H9 (cell line): ENCODE measurements around the gene CFDP1. TPM values are rescaled to one million over a fixed set of nuclear protein-coding genes. Genes with fewer than 3 reads are reported as not detected.

Source experiments
- DNase-seq: peaks from one replicate; pipeline ENCODE4 v3.0.0-alpha.2; 2017
- H2AFZ ChIP-seq: one replicate; pipeline ENCODE4 v1.6.1; 2013; ENCODE audit warnings: mild to moderate bottlenecking, low read length, control low read depth, moderate library complexity
- H2AK5ac ChIP-seq: 2 replicates; pipeline ENCODE4 v1.6.1; 2013; ENCODE audit warnings: low read length, control low read depth, mixed read lengths; ENCODE audit not compliant: insufficient read length
- H2BK120ac ChIP-seq: one replicate; pipeline ENCODE4 v1.6.1; 2013; ENCODE audit warnings: low read depth, mild to moderate bottlenecking, low read length, control low read depth, inconsistent platforms; ENCODE audit not compliant: poor library complexity, severe bottlenecking
- H2BK12ac ChIP-seq: 2 replicates; pipeline ENCODE4 v1.6.1; 2013; ENCODE audit warnings: low read length, control low read depth, mixed read lengths, low read depth; ENCODE audit not compliant: insufficient read length
- H2BK15ac ChIP-seq: 2 replicates; pipeline ENCODE4 v1.6.1; 2013; ENCODE audit warnings: low read depth, low read length, control low read depth
- H2BK20ac ChIP-seq: one replicate; pipeline ENCODE4 v1.6.1; 2013; ENCODE audit warnings: low read depth, mild to moderate bottlenecking, low read length, control low read depth, inconsistent platforms; ENCODE audit not compliant: poor library complexity, severe bottlenecking
- H2BK5ac ChIP-seq: 2 replicates; pipeline ENCODE4 v1.6.1; 2013; ENCODE audit warnings: low read length, control low read depth, mixed read lengths; ENCODE audit not compliant: insufficient read length
- H3K14ac ChIP-seq: 2 replicates; pipeline ENCODE4 v1.6.1; 2013; ENCODE audit warnings: low read length, control low read depth; ENCODE audit not compliant: insufficient read depth
- H3K18ac ChIP-seq: 2 replicates; pipeline ENCODE4 v1.6.1; 2013; ENCODE audit warnings: low read depth, mild to moderate bottlenecking, mixed read lengths, low read length, control low read depth; ENCODE audit not compliant: insufficient read length
- H3K23ac ChIP-seq: 2 replicates; pipeline ENCODE4 v1.6.1; 2013; ENCODE audit warnings: low read length, control low read depth, mixed read lengths, low read depth; ENCODE audit not compliant: insufficient read length
- H3K23me2 ChIP-seq: 2 replicates; pipeline ENCODE4 v1.6.1; 2013; ENCODE audit warnings: low read depth, mild to moderate bottlenecking, mixed read lengths, low read length, control low read depth; ENCODE audit not compliant: insufficient read length, poor library complexity, severe bottlenecking
- H3K27ac ChIP-seq: 2 replicates; pipeline ENCODE4 v1.5.1; 2013; ENCODE audit warnings: low read length, control low read depth, mixed read lengths, low read depth; ENCODE audit not compliant: insufficient read length
- H3K27me3 ChIP-seq: 2 replicates; pipeline ENCODE4 v1.6.1; 2013; ENCODE audit warnings: low read length, control low read depth, inconsistent platforms; ENCODE audit not compliant: insufficient read depth
- H3K4ac ChIP-seq: 2 replicates; pipeline ENCODE4 v1.6.1; 2013; ENCODE audit warnings: low read depth, mild to moderate bottlenecking, control low read depth, inconsistent platforms, low read length, moderate library complexity
- H3K4me1 ChIP-seq: 2 replicates; pipeline ENCODE4 v1.6.1; 2013; ENCODE audit warnings: low read length, control low read depth, inconsistent platforms; ENCODE audit not compliant: insufficient read depth
- H3K4me2 ChIP-seq: 2 replicates; pipeline ENCODE4 v1.6.1; 2013; ENCODE audit warnings: low read length, control low read depth, mixed read lengths; ENCODE audit not compliant: insufficient read length, insufficient read depth
- H3K56ac ChIP-seq: 2 replicates; pipeline ENCODE4 v1.6.1; 2013; ENCODE audit warnings: low read depth, mild to moderate bottlenecking, mixed read lengths, low read length, control low read depth; ENCODE audit not compliant: insufficient read length
- H3K79me1 ChIP-seq: 2 replicates; pipeline ENCODE4 v1.6.1; 2013; ENCODE audit warnings: low read depth, mild to moderate bottlenecking, moderate library complexity, low read length, control low read depth, inconsistent platforms; ENCODE audit not compliant: insufficient read depth, poor library complexity, severe bottlenecking
- H3K79me2 ChIP-seq: 2 replicates; pipeline ENCODE4 v1.6.1; 2013; ENCODE audit warnings: low read length, control low read depth, inconsistent platforms; ENCODE audit not compliant: insufficient read depth
- H3K9ac ChIP-seq: 2 replicates; pipeline ENCODE4 v1.6.1; 2013; ENCODE audit warnings: low read length, control low read depth, mixed read lengths; ENCODE audit not compliant: insufficient read length; ENCODE audit errors: extremely low read depth
- H3K9me3 ChIP-seq: one replicate; pipeline ENCODE4 v1.6.1; 2013; ENCODE audit warnings: low read depth, low read length, inconsistent platforms; ENCODE audit not compliant: control insufficient read depth
- H3T11ph ChIP-seq: one replicate; pipeline ENCODE4 v1.6.1; 2013; ENCODE audit warnings: mild to moderate bottlenecking, low read length, control low read depth, inconsistent platforms
- H4K20me1 ChIP-seq: one replicate; pipeline ENCODE4 v1.6.1; 2013; ENCODE audit not compliant: control insufficient read depth, insufficient read length, insufficient read depth
- H4K5ac ChIP-seq: 2 replicates; pipeline ENCODE4 v1.6.1; 2013; ENCODE audit warnings: low read depth, mild to moderate bottlenecking, mixed read lengths, low read length, control low read depth; ENCODE audit not compliant: insufficient read length
- H4K8ac ChIP-seq: replicated peaks from 2 replicates; pipeline ENCODE4 v1.6.1; 2013; ENCODE audit warnings: low read length, control low read depth, mixed read lengths, low read depth; ENCODE audit not compliant: insufficient read length
- H4K91ac ChIP-seq: 2 replicates; pipeline ENCODE4 v1.6.1; 2013; ENCODE audit warnings: low read depth, mild to moderate bottlenecking, moderate library complexity, mixed read lengths, low read length, control low read depth; ENCODE audit not compliant: insufficient read length
- H3K27ac Mint-ChIP-seq, 3 experiments: 2 replicates in 2 of 3; 3 replicates in 1 of 3; pipeline ENCODE4 v1.8.0; 2020 to 2021; ENCODE audit warnings: mixed read lengths in 3 of 3, mild to moderate bottlenecking in 1 of 3, moderate library complexity in 1 of 3
- H3K27me3 Mint-ChIP-seq: 2 replicates; pipeline ENCODE4 v1.8.0; 2021; ENCODE audit warnings: low read depth, mild to moderate bottlenecking, moderate library complexity, mixed read lengths
- H3K36me3 Mint-ChIP-seq, 3 experiments: 2 replicates in 2 of 3; 3 replicates in 1 of 3; pipeline ENCODE4 v1.8.0; 2020 to 2021; ENCODE audit warnings: low read depth in 3 of 3, mixed read lengths in 3 of 3; ENCODE audit not compliant: insufficient read depth in 1 of 3
- H3K4me1 Mint-ChIP-seq, 2 experiments: 2 replicates each; pipeline ENCODE4 v1.8.0; 2020; ENCODE audit warnings: mixed read lengths in 2 of 2
- H3K4me3 Mint-ChIP-seq, 2 experiments: 2 replicates in 1 of 2; 3 replicates in 1 of 2; pipeline ENCODE4 v1.8.0; 2020 to 2021; ENCODE audit warnings: mild to moderate bottlenecking in 2 of 2, mixed read lengths in 2 of 2, moderate library complexity in 1 of 2
- H3K9me3 Mint-ChIP-seq, 2 experiments: 2 replicates in 1 of 2; 3 replicates in 1 of 2; pipeline ENCODE4 v1.8.0; 2020; ENCODE audit warnings: mild to moderate bottlenecking in 2 of 2, mixed read lengths in 2 of 2, moderate library complexity in 1 of 2
- WGBS: extraction: QIAGEN DNeasy Blood & Tissue Kit; methylation state at CpG from one replicate; pipeline ENCODE4 v1.1.7; 2013; ENCODE audit warnings: missing lambda C conversion rate, low lambda C conversion rate, mixed read lengths; ENCODE audit not compliant: insufficient read length; ENCODE audit errors: extremely low coverage; 5-methylcytosine and 5-hydroxymethylcytosine counted together
- total RNA-seq: library from RNA; stranded (reverse); gene quantifications from 2 replicates; pipeline ENCODE4 v1.2.1, GENCODE V29; 2021
- TF ChIP-seq, protein P1 (sequence below): fragments of 200-600 bp; sonication (generic); conservative IDR thresholded peaks from 3 replicates; pipeline ENCODE4 v1.8.0; 2021; ENCODE audit warnings: antibody characterized with exemption, mild to moderate bottlenecking

The CFDP1 gene
- total RNA-seq, 1 experiment from 2014 or later = 89.2 TPM

DNA sequence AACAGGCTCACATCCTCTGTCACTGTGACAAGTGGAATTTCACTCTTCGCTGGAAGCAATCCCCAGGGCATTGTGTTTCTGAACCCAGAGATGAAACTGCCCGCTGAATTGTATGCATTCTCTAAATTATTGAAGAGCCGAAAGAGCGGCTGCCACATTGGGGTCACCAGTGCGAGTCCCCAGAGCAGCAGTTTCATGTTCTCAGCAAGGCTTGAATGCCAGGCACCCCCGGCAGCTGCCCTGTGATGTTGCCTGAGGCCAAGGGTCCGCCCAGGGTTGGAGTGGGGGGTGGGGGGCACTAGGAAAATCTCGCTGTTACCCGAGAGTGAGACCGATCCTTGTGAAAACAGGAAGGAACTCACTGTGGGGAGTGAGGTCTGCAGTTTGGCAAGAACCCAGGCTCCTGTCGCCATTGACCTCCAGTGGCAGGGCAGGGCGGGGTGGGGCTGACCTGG lies 161.2 kb downstream of the CFDP1 start:
- H2AFZ ChIP-seq = no peak overlapping the region
- H3K27ac ChIP-seq = no peak overlapping the region
- no peak overlapping the region for H3K27ac Mint-ChIP-seq

More for the DNA sequence above, 161.2 kb downstream of the CFDP1 start:
- no CpG with 5 or more reads among the region's 12 CpGs for WGBS
- Histone ChIP-seq H3K23me2 (no peaks in the 10 kb centered on the region), H3K27me3 (no peaks in the 10 kb centered on the region), H3K14ac (no peak overlapping the region), H4K20me1 (no peaks in the 10 kb centered on the region), H3K79me1 (no peaks in the 10 kb centered on the region), H2BK5ac (no peak overlapping the region), H2BK15ac (no peak overlapping the region), H2BK120ac (no peak overlapping the region), H3K18ac (no peak overlapping the region), H4K5ac (no peak overlapping the region), H3K9ac (no peak overlapping the region), H3K23ac (no peak overlapping the region), H4K91ac (no peak overlapping the region), H2AK5ac (no peak overlapping the region), H2BK12ac (no peak overlapping the region), H2BK20ac (no peak overlapping the region), H3K79me2 (no peaks in the 10 kb centered on the region), H3K56ac (no peak overlapping the region), H3T11ph (no peak overlapping the region), H3K4me2 (no peak overlapping the region), H3K4me1 (no peaks in the 10 kb centered on the region; the same call in 1 of the 2 replicates), H3K9me3 (no peaks in the 10 kb centered on the region), H4K8ac (no peak overlapping the region), H3K4ac (no peak overlapping the region)
- H3K36me3 Mint-ChIP-seq = no peaks in the 10 kb centered on the region
- H3K27me3 Mint-ChIP-seq = no peaks in the 10 kb centered on the region; the same call in 1 of the 2 replicates
- H3K9me3 Mint-ChIP-seq = no peaks in the 10 kb centered on the region
- no peak for DNase-seq
- TF ChIP-seq, protein P1, sequence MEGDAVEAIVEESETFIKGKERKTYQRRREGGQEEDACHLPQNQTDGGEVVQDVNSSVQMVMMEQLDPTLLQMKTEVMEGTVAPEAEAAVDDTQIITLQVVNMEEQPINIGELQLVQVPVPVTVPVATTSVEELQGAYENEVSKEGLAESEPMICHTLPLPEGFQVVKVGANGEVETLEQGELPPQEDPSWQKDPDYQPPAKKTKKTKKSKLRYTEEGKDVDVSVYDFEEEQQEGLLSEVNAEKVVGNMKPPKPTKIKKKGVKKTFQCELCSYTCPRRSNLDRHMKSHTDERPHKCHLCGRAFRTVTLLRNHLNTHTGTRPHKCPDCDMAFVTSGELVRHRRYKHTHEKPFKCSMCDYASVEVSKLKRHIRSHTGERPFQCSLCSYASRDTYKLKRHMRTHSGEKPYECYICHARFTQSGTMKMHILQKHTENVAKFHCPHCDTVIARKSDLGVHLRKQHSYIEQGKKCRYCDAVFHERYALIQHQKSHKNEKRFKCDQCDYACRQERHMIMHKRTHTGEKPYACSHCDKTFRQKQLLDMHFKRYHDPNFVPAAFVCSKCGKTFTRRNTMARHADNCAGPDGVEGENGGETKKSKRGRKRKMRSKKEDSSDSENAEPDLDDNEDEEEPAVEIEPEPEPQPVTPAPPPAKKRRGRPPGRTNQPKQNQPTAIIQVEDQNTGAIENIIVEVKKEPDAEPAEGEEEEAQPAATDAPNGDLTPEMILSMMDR = no peak
- H3K4me1 Mint-ChIP-seq = no peaks in the 10 kb centered on the region; a peak in 1 of 4 replicates
- H3K4me3 Mint-ChIP-seq = no peak overlapping the region
